Measurements from ENCODE around the gene BCO2.
A peak's percentile ranks its signal among the peaks of the same experiment; 100 is the strongest.

DNA sequence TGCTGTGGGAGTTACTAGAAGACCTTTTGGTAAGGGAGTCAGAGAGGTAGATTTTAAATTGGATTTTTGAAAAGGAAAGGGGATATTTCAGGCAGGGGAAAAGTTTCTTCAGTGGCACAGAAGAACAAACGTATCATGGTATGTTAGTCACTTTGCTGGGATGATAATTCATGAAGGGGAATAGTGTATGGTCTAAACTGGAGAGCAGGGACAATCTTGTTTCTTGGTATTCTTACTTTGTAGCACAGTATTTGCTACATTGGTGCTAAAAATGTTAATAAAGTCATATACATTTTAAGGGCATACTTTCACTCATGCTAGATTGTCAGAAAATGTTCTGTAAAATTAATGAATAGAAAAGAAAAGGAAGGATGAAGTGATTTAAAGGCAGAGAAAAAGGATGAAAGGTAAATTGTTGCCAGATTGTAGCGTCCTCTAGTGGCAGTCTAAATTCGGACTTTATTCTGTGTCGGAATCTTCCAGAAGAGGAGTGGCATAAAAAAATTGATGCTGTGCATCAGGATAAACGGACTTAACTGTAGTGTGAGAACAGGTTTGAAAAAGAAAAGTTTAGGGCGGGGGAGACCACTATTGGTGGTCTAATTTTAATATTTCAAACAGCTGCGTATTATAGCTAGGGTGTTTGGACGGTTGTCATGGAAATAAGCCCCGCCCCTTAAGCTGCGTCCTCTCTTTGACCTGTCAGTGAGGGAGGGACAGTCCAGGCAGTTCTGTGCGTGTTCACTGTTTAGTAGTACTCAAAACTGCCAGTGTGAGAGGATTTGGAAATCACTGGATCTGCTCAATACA, at the start of gene BCO2:
- TF ChIP-seq, protein P1, sequence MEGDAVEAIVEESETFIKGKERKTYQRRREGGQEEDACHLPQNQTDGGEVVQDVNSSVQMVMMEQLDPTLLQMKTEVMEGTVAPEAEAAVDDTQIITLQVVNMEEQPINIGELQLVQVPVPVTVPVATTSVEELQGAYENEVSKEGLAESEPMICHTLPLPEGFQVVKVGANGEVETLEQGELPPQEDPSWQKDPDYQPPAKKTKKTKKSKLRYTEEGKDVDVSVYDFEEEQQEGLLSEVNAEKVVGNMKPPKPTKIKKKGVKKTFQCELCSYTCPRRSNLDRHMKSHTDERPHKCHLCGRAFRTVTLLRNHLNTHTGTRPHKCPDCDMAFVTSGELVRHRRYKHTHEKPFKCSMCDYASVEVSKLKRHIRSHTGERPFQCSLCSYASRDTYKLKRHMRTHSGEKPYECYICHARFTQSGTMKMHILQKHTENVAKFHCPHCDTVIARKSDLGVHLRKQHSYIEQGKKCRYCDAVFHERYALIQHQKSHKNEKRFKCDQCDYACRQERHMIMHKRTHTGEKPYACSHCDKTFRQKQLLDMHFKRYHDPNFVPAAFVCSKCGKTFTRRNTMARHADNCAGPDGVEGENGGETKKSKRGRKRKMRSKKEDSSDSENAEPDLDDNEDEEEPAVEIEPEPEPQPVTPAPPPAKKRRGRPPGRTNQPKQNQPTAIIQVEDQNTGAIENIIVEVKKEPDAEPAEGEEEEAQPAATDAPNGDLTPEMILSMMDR (IDR thresholded peaks at IDR 0.05) = peak; percentile 60 to 85 (median 78)
- peak in 1 of 2 donors; percentile 50 for TF ChIP-seq POLR2A (IDR thresholded peaks at IDR 0.05)

Measured in heart left ventricle (tissue), 13 donors.